ENCODE results near the gene GPR17. TPM values are rescaled to one million over a fixed set of nuclear protein-coding genes. Genes with fewer than 3 reads are reported as not detected.

Gene GPR17
- total and polyA plus RNA-seq, 2 donors (not counting 1 experiment from before 2014, with no cell fraction given), result not detected

GRCh38 chr2:127701651-127702394, 55.9 kb downstream of the GPR17 start:
- Histone ChIP-seq H2AFZ (ENCODE audit: low read length) (peak overlapping the region; percentile 41), H3K79me2 (ENCODE audit: control insufficient read depth, insufficient read depth, low read length) (peaks cover 9% of the 10 kb centered on the region), H3K9me3 (ENCODE audit: control insufficient read depth, insufficient read depth, low read depth, low read length) (no peaks in the 10 kb centered on the region), H3K36me3 (ENCODE audit: control insufficient read depth, insufficient read depth, low read length) (no peaks in the 10 kb centered on the region), H3K9ac (ENCODE audit: insufficient read depth, low read length) (peak overlapping the region; percentile 93), H3K4me2 (ENCODE audit: extremely low read depth, insufficient read depth, low read length) (peak overlapping the region; percentile 98), H3K4me1 (ENCODE audit: control insufficient read depth, extremely low read depth, insufficient read depth, low read length) (peaks cover 5% of the 10 kb centered on the region), H3K27ac (ENCODE audit: insufficient read depth, low read length) (peak overlapping the region; percentile 72), H4K20me1 (ENCODE audit: control insufficient read depth, extremely low read depth, insufficient read depth, low read length) (no peaks in the 10 kb centered on the region), H3K27me3 (ENCODE audit: control insufficient read depth, insufficient read depth, low read length) (no peaks in the 10 kb centered on the region), H3K4me3 (replicated peaks in 1 of 4; ENCODE audit: control extremely low read depth in 1 of 4, insufficient read depth in 1 of 4, low read depth in 3 of 4, low read length in 4 of 4) (peak overlapping the region; percentile 59 to 78 (median 72))
- TF ChIP-seq EZH2 (IDR thresholded peaks at IDR 0.05; ENCODE audit: low read length, missing control alignments) (no peak), CTCF (conservative IDR thresholded peaks at IDR 0.05 in 1 of 2, IDR thresholded peaks at IDR 0.05 in 1 of 2; ENCODE audit: low read depth in 1 of 2, low read length in 2 of 2) (peak in 1 of 2 donors; percentile 24)
- peak; percentile 67 to 77 for DNase-seq (ENCODE audit: low read depth in 2 of 2)

Other genes with a start within 250 kb of the GPR17 start
- not detected in 2 replicates for gene PROC, start 227.7 kb upstream of the GPR17 start, total RNA-seq
- not detected in 2 replicates for gene PROC, start 227.7 kb upstream of the GPR17 start, polyA plus RNA-seq
- gene IWS1, start 119.7 kb upstream of the GPR17 start, total RNA-seq, result 34.7 and 44.1 TPM in 2 replicates
- gene IWS1, start 119.7 kb upstream of the GPR17 start, polyA plus RNA-seq, result 47.4 and 56.0 TPM in 2 replicates
- gene MYO7B, start 110.5 kb upstream of the GPR17 start, total RNA-seq, result under 0.01 TPM in 1 of 2 replicates, not detected in the other
- gene MYO7B, start 110.5 kb upstream of the GPR17 start, polyA plus RNA-seq, result not detected in 2 replicates
- gene LIMS2, start 29.4 kb downstream of the GPR17 start, total RNA-seq, result 0.51 and 1.8 TPM in 2 replicates
- 3.0 and 17.3 TPM in 2 replicates for gene LIMS2, start 29.4 kb downstream of the GPR17 start, polyA plus RNA-seq
- gene SFT2D3, start 55.3 kb downstream of the GPR17 start, total RNA-seq, result 4.1 and 5.1 TPM in 2 replicates
- gene SFT2D3, start 55.3 kb downstream of the GPR17 start, polyA plus RNA-seq, result 3.6 and 5.5 TPM in 2 replicates
- 20.8 and 27.2 TPM in 2 replicates for gene WDR33, start 165.0 kb downstream of the GPR17 start, total RNA-seq
- gene WDR33, start 165.0 kb downstream of the GPR17 start, polyA plus RNA-seq, result 28.6 and 31.1 TPM in 2 replicates
- gene POLR2D, start 212.0 kb downstream of the GPR17 start, total RNA-seq, result 21.8 and 22.9 TPM in 2 replicates
- 22.4 and 32.2 TPM in 2 replicates for gene POLR2D, start 212.0 kb downstream of the GPR17 start, polyA plus RNA-seq
- gene AMMECR1L, start 239.8 kb downstream of the GPR17 start, total RNA-seq, result 13.1 and 16.8 TPM in 2 replicates
- 15.5 and 16.8 TPM in 2 replicates for gene AMMECR1L, start 239.8 kb downstream of the GPR17 start, polyA plus RNA-seq